Measurements from ENCODE around the gene PANX3. TPM values are rescaled to one million over a fixed set of nuclear protein-coding genes. Genes with fewer than 3 reads are reported as not detected.
A peak's percentile ranks its signal among the peaks of the same experiment; 100 is the strongest.

PANX3 gene
- total and polyA plus RNA-seq, 2 of the 13 experiments (the other 11 are each of a cell fraction or from before 2014, with no cell fraction given), result not detected

- TF ChIP-seq HNRNPL (IDR thresholded peaks at IDR 0.05; ENCODE audit: low read depth, low read length) (peak; percentile 72; the same call in 1 of the 2 replicates), NCOA1 (CRISPR knock-in tag; IDR thresholded peaks at IDR 0.05) (0 out of 2 replicates have a peak, but pooled peaks have one; percentile 41), ZBTB21 (CRISPR knock-in tag; IDR thresholded peaks at IDR 0.05) (0 out of 2 replicates have a peak, but pooled peaks have one; percentile 41), PHF8 (CRISPR knock-in tag; IDR thresholded peaks at IDR 0.05) (peak; percentile 98), NCOA2 (CRISPR knock-in tag; IDR thresholded peaks at IDR 0.05) (peak; percentile 31; the same call in 1 of the 2 replicates), KAT2B (IDR thresholded peaks at IDR 0.05; ENCODE audit: borderline replicate concordance, low read depth, low read length) (no peak), DMAP1 (CRISPR knock-in tag; IDR thresholded peaks at IDR 0.05) (peak; percentile 70; the same call in 1 of the 2 replicates), ZBED4 (CRISPR knock-in tag; IDR thresholded peaks at IDR 0.05; ENCODE audit: borderline replicate concordance) (no peak), THAP11 (CRISPR knock-in tag; IDR thresholded peaks at IDR 0.05) (peak; percentile 90), ARNTL (CRISPR knock-in tag; IDR thresholded peaks at IDR 0.05) (peak; percentile 48; the same call in 1 of the 2 replicates), ZNF644 (CRISPR knock-in tag; IDR thresholded peaks at IDR 0.05; ENCODE audit: low read depth) (no peak), RARA (CRISPR knock-in tag; IDR thresholded peaks at IDR 0.05) (no peak), ZNF605 (CRISPR knock-in tag; IDR thresholded peaks at IDR 0.05) (peak; percentile 79), PBX3 (CRISPR knock-in tag; IDR thresholded peaks at IDR 0.05; ENCODE audit: borderline replicate concordance) (0 out of 2 replicates have a peak, but pooled peaks have one; percentile 49), ZNF761 (CRISPR knock-in tag; conservative IDR thresholded peaks at IDR 0.05) (peak; percentile 58; the same call in 1 of the 2 replicates), AKAP8 (CRISPR knock-in tag; IDR thresholded peaks at IDR 0.05) (peak; percentile 69; the same call in 1 of the 2 replicates), NFKBIZ (CRISPR knock-in tag; IDR thresholded peaks at IDR 0.05) (no peak; the same call in 1 of the 2 replicates), GATAD2A (CRISPR knock-in tag; IDR thresholded peaks at IDR 0.05) (peak; percentile 49), SNAPC4 (CRISPR knock-in tag; IDR thresholded peaks at IDR 0.05) (peak; percentile 91), MAZ (IDR thresholded peaks at IDR 0.05; ENCODE audit: borderline replicate concordance, low read depth, low read length) (no peak; the same call in 1 of the 2 replicates), MAZ (CRISPR knock-in tag; IDR thresholded peaks at IDR 0.05; ENCODE audit: low read depth) (peak; percentile 60)
These were observed 11.6 kb downstream of the PANX3 start, which contains the start of gene TBRG1 (continued) for GRCh38 chr11:124622531-124623451.
